ENCODE measurements around the gene OSBPL3. TPM values are rescaled to one million over a fixed set of nuclear protein-coding genes. Genes with fewer than 3 reads are reported as not detected.

OSBPL3 gene
- total and polyA plus RNA-seq, 2 donors (not counting 1 experiment from before 2014, with no cell fraction given), result 13.5 to 67.6 TPM

DNA sequence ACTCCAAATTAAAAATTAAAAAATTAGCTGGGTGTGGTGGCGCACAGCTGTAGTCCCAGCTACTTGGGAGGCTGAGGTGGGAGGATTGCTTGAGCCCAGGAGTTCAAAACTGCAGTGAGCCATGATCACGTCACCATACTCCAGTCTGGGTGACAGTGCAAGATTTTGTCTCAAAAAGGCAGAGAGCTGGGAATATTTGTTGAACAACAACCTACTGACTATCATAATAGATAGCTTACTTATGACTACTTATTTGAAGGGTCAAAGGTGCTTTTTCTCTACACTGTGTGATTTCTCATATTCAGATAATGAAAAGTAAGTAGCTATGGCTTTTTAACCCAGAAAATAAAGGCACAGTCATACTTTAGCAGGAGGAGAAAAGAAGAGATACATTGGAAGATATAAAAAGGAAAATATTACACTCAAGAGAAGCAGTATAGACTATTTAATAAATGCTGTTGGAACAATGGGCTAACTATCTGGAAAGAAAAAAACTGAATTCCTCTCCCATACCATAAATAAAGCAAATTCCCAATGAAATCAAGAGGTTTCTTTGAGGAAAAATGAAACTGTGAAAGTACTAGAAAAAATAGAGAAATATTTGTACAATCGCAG, 229.4 kb downstream of the OSBPL3 start:
- CTCF ChIA-PET, result interaction anchor here (1.8 kb wide), 1 partner anchor 61 kb away, joined by 10 read pairs; no protein-coding TSS in a partner anchor
- ATAC-seq (ENCODE audit: low read depth) (no peak), DNase-seq (no peak)
- Histone ChIP-seq H3K27ac (ENCODE audit: low read length in 2 of 2) (no peak overlapping the region), H2AFZ (ENCODE audit: insufficient read depth, low read depth, low read length, poor library complexity, severe bottlenecking) (no peak overlapping the region), H3K4me3 (ENCODE audit: control extremely low read depth in 1 of 5, extremely low read depth in 1 of 5, insufficient read depth in 1 of 5, low read depth in 2 of 5, low read length in 4 of 5) (no peak overlapping the region), H3K9ac (ENCODE audit: low read length) (no peak overlapping the region), H3K9me3 (ENCODE audit: control extremely low read depth in 1 of 3, control insufficient read depth in 2 of 3, insufficient read depth in 1 of 3, low read length in 2 of 3) (no peaks in the 10 kb centered on the region), H3K4me2 (replicated peaks; ENCODE audit: low read depth, low read length, poor library complexity, severe bottlenecking) (no peak overlapping the region), H3K4me1 (ENCODE audit: control insufficient read depth in 2 of 2, insufficient read depth in 2 of 2, low read length in 2 of 2) (no peaks in the 10 kb centered on the region), H3K27me3 (replicated peaks in 1 of 4; ENCODE audit: control extremely low read depth in 1 of 4, control insufficient read depth in 3 of 4, insufficient read depth in 4 of 4, low read length in 3 of 4) (peaks cover 0 to 2% (median under 1%) of the 10 kb centered on the region in 4 experiments), H4K20me1 (ENCODE audit: control insufficient read depth, insufficient read depth, low read length, poor library complexity, severe bottlenecking) (no peaks in the 10 kb centered on the region), H3K36me3 (replicated peaks in 1 of 2; ENCODE audit: control extremely low read depth in 1 of 2, control insufficient read depth in 1 of 2, extremely low read depth in 1 of 2, insufficient read depth in 2 of 2, low read length in 1 of 2) (no peaks in the 10 kb centered on the region), H3K79me2 (ENCODE audit: control insufficient read depth, insufficient read depth, low read length) (no peaks in the 10 kb centered on the region)
- TF ChIP-seq, protein P1, sequence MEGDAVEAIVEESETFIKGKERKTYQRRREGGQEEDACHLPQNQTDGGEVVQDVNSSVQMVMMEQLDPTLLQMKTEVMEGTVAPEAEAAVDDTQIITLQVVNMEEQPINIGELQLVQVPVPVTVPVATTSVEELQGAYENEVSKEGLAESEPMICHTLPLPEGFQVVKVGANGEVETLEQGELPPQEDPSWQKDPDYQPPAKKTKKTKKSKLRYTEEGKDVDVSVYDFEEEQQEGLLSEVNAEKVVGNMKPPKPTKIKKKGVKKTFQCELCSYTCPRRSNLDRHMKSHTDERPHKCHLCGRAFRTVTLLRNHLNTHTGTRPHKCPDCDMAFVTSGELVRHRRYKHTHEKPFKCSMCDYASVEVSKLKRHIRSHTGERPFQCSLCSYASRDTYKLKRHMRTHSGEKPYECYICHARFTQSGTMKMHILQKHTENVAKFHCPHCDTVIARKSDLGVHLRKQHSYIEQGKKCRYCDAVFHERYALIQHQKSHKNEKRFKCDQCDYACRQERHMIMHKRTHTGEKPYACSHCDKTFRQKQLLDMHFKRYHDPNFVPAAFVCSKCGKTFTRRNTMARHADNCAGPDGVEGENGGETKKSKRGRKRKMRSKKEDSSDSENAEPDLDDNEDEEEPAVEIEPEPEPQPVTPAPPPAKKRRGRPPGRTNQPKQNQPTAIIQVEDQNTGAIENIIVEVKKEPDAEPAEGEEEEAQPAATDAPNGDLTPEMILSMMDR (IDR thresholded peaks at IDR 0.05), result no peak
- no peak for TF ChIP-seq EZH2 (IDR thresholded peaks at IDR 0.05; ENCODE audit: borderline replicate concordance, insufficient read depth, low read depth, low read length, poor library complexity, severe bottlenecking)
- Mint-ChIP-seq H3K27me3 (peaks cover 4% of the 10 kb centered on the region), H3K4me1 (peaks cover 6% of the 10 kb centered on the region), H3K9me3 (ENCODE audit: insufficient read depth) (no peaks in the 10 kb centered on the region), H3K4me3 (no peak overlapping the region), H3K27ac (no peak overlapping the region)
- WGBS (ENCODE audit: insufficient coverage), result 100% methylated on average over 1 of the region's 3 CpGs
- intact Hi-C loops (cut with micrococcal nuclease), result no loop called here
- POLR2A ChIA-PET, result no interaction called here

DNA sequence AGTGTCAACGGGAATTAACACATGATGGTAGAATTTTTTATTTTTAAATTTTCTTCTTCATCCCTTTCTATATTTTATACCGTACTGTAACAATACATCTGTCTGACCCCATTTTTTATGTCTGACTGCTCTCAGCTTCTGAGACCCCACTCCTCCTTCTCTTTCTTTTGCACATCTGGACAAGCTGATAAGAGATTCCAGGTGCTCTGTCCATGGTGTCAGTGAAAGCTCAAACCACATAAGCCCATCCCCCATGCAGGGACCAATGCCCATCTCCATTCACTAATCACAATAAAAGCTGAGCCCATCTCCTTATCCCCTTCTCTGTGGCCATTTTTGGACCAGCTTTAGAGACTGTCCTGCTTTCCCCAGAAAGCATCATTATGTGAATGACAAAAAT, 231.5 kb downstream of the OSBPL3 start:
- H3K27me3 Mint-ChIP-seq, result peaks cover 9% of the 10 kb centered on the region
- Histone ChIP-seq H3K4me3 (ENCODE audit: control extremely low read depth in 1 of 5, extremely low read depth in 1 of 5, insufficient read depth in 1 of 5, low read depth in 2 of 5, low read length in 4 of 5) (no peak overlapping the region), H3K36me3 (replicated peaks in 1 of 2; ENCODE audit: control extremely low read depth in 1 of 2, control insufficient read depth in 1 of 2, extremely low read depth in 1 of 2, insufficient read depth in 2 of 2, low read length in 1 of 2) (no peaks in the 10 kb centered on the region), H3K4me1 (ENCODE audit: control insufficient read depth in 2 of 2, insufficient read depth in 2 of 2, low read length in 2 of 2) (no peaks in the 10 kb centered on the region), H3K27me3 (replicated peaks in 1 of 4; ENCODE audit: control extremely low read depth in 1 of 4, control insufficient read depth in 3 of 4, insufficient read depth in 4 of 4, low read length in 3 of 4) (peaks cover 0 to 2% (median 0%) of the 10 kb centered on the region in 4 experiments), H4K20me1 (ENCODE audit: control insufficient read depth, insufficient read depth, low read length, poor library complexity, severe bottlenecking) (no peaks in the 10 kb centered on the region), H2AFZ (ENCODE audit: insufficient read depth, low read depth, low read length, poor library complexity, severe bottlenecking) (no peak overlapping the region), H3K27ac (ENCODE audit: low read length in 2 of 2) (no peak overlapping the region), H3K9me3 (ENCODE audit: control extremely low read depth in 1 of 3, control insufficient read depth in 2 of 3, insufficient read depth in 1 of 3, low read length in 2 of 3) (no peaks in the 10 kb centered on the region), H3K79me2 (ENCODE audit: control insufficient read depth, insufficient read depth, low read length) (no peaks in the 10 kb centered on the region), H3K9ac (ENCODE audit: low read length) (no peak overlapping the region), H3K4me2 (replicated peaks; ENCODE audit: low read depth, low read length, poor library complexity, severe bottlenecking) (no peak overlapping the region)
- no peak overlapping the region for H3K27ac Mint-ChIP-seq
- intact Hi-C loops (cut with micrococcal nuclease), result no loop called here
- H3K9me3 Mint-ChIP-seq (ENCODE audit: insufficient read depth), result no peaks in the 10 kb centered on the region
- ATAC-seq (ENCODE audit: low read depth) (no peak), DNase-seq (no peak)
- TF ChIP-seq EZH2 (IDR thresholded peaks at IDR 0.05; ENCODE audit: borderline replicate concordance, insufficient read depth, low read depth, low read length, poor library complexity, severe bottlenecking), result no peak
- TF ChIP-seq, protein P1 (IDR thresholded peaks at IDR 0.05), result no peak
- no peak overlapping the region for H3K4me3 Mint-ChIP-seq
- H3K4me1 Mint-ChIP-seq, result no peaks in the 10 kb centered on the region
- POLR2A ChIA-PET, result no interaction called here
- 89% methylated on average over 1 of the region's 2 CpGs for WGBS (ENCODE audit: insufficient coverage)
- CTCF ChIA-PET, result interaction anchor here (1.4 kb wide), 1 partner anchor 12 kb away, joined by 3 read pairs; no protein-coding TSS in a partner anchor

Measured in B cell (primary cell).